GM18498 (cell line): ENCODE data around the gene IMPA2.

Experiments
- ATAC-seq: cut with Tn5 transposase; IDR thresholded peaks from one replicate; pipeline ENCODE4 v1.9.1; 2021; ENCODE audit warnings: mild to moderate bottlenecking, moderate library complexity; ENCODE audit not compliant: unreplicated experiment

IMPA2 gene

DNA sequence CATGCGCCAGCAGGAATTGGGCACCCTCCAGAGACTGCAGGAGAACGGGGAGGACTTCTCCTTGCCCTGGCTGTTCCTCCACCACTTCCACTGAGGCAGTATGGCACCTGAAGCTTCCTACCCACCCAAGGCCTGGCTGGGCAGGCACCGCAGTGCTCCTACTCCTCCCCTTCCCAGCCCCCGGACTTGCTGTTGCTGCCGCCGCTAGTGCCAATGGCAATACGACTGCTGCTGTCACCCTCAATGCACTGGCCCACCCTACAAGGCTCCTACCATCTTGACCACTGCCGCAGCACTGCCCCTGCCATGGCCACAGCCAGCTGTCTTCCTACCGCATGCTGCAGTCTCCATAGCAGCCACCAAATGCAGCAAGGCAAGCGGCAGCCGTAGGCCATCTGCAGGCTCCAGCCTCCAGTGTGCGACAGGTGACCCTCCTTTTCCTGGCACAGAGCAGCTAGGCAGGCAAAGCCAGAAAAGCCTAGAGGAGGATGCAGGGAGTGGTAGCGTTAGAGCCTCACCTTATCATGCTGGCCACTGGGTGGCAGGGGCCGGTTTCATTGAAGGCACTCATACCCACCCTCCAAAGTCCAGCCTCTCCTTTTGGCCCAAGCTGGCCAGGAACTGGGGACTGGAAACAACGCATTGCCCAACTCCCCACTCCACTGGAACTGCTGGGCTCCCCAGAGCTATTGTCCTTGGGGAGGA, 64.9 kb downstream of the IMPA2 start:
- ATAC-seq, result no peak

- ATAC-seq, result no peak
These were observed 65.5 kb downstream of the IMPA2 start for GRCh38 chr18:12046751-12047335.

DNA sequence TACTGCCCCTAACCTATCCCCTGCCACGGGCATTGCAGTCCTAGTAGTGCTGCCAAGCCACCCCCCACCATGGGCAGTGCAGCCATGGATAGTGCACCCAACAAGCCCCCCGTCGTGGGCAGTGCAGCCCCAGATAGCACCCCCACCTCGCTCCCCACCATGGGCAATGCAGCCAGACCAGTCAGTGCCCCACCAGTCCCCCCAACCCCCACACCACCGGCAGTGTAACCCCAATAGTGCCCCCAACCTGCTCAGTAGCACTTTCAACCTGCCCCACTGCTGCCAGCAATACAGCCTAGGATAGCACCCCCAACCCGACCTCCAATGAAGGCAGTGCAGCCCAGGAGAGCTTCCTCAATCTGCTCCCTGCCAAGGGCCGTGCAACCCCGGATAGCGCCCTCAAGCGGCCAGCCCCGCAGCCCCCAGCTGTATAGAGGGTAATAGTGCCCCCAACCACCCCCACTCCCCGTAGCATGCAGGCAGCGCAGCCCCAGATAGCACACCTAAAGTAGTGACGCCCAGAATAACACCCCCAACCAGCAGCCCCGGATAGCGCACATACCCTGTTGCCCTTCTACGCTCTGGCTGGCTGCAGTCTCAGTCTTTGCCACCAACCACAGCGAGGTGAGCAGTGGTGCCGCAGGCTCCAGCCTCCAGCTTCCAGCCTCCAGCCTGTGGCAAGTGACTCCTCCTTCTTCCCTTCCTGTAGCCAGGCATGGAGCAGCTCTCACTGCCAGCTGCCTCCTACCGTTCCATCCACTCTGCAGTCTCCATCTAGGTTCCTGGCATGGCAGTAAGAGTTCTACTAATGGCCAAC, 66.9 kb downstream of the IMPA2 start:
- no peak for ATAC-seq

- no peak for ATAC-seq
These were observed 67.5 kb downstream of the IMPA2 start for GRCh38 chr18:12048827-12049175.

DNA sequence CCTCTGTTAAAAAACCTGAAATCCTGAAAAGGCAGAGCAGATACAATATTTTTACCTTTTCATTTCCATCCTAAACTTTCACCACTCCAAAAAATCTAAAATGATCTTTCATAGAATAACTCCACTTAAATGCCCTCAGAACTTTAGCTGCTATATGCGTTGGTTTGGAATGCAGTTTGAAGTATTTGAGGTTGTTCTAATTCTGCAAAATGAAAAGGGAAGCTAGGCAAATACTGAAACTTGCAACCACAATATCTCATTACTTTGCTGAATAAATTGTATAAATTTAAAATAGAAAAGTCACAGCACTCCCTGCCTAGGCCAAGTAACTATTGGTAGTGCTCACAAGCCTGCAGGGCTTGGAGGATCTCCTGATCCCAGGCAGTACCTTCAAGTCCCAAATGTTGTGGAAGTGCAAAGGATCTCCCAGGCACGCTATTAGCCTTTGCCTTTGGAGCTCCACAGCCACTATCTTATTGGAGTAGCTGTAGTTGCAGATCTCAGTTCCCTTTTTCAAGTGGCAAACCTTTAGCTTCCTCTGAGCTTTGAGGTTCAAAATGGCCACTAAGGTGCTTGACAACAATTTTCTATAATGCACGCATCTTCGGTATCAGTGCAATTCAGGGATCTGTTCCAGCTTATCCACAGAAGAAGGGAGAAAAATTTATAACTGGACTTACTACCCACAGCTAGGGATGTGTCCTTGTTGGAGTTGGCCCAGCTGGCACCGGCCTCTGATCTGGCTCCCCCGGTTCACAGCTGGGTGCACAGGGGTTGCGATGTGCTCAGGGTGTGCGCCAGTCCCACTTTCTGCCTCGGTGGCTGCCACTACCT, 68.9 kb downstream of the IMPA2 start:
- peak; percentile 90 for ATAC-seq

- no peak for ATAC-seq
These were observed 71.6 kb downstream of the IMPA2 start for GRCh38 chr18:12052866-12053265.

- ATAC-seq, result no peak
These were observed 72.0 kb downstream of the IMPA2 start for GRCh38 chr18:12053289-12053688.

- ATAC-seq, result no peak
These were observed 75.0 kb downstream of the IMPA2 start for GRCh38 chr18:12056034-12056883.

GRCh38 chr18:12056884-12057402, 75.6 kb downstream of the IMPA2 start:
- ATAC-seq, result no peak

DNA sequence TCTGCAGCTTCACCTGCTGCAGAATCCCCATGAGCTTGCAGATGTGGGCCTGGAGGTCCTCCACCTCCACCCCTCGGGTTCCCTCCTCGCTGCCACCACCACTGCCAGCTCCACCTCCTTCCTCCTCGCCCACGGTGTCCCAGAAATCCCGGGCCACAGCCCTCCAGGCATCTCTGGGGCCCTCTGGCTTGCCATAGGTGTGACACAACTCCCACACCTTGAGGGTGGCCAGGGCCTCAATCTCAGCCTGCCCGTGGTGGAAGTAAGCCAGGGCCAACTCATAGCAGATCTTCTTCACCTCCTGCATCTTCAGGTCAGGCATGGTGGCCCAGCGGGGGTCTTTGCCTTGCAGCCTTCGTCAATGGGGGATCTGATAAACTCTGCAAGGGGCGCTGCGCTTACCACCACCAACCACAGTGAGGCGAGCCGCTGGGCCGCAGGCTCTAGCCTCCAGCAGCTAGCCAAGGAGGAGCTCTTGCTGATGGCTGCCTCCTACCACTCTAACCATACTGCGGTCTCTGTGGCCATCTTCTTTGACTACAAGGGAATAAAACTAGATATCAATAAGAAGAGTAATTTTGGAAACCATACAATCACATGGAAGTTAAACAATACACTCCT, 76.2 kb downstream of the IMPA2 start:
- ATAC-seq, result no peak

DNA sequence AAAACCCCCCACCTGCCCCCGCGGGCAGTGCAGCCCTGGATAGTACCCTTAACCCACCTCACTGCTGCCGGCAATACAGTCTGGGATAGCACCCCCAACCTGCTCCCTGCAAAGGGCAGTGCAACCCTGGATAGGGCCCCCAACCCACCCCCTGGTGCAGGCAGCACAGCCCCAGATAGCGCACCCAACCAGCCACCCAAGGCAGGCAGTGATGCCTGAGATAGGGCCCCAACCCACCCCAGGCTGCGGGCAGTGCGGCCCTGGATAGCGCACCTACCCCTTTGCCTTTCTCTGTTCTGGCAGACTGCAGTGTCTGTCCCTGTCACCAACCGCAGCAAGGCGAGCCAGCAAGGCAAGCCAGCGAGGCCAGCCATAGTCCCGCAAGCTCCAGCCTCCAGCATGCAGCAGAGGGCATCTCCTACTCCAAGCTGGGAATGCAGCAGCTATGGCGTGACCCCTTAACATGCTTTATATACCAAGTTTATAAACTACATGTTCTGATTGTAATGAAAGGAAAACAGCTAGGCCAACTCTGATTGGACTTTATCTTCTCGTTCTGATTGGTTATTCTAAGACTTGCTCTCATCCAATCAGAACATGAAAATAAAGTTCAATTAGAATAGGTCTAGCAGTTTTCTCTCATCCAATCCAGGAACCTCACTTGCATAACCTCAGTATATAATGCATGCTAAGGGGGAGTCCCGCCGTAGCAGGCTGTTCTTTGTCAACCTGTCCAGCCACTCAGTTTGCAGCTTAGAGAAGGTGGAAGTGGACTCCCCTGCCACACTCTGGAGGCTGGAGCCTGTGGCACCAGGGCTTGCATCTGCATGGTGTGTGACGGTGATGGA, 78.3 kb downstream of the IMPA2 start:
- ATAC-seq, result no peak

DNA sequence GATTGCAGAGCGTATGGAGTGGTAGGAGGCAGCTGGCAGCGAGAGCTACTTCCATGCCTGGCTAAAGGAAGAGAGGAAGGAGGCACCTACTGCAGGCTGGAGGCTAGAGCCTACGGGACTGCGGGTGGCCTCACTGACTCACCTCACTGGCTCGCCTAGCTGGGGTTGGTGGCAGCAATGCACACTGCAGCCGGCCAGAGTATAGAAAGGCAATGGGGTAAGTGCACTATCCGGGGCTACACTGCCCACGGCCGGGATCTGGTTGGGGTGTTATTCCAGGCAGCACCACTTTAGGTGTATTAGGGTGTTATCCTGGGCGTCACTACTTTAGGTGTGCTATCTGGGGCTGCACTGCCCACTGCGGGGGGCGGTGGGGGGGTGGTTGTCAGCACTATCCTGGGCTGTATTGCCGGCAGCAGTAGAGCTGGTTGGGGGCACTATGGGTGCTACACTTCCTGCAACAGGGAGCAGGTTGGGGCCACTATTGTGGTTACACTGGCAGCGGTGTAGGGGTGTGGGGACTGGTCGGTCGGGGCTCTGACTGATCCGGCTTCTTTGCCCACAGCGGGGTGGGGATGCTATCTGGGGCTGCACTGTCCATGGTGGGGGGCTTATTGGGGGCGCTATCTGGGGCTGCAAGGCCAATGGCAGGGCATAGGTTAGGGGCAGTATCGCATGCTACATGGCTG, 79.0 kb downstream of the IMPA2 start:
- ATAC-seq, result no peak

GRCh38 chr18:12061685-12062084, 80.4 kb downstream of the IMPA2 start:
- no peak for ATAC-seq

GRCh38 chr18:12062974-12063373, 81.7 kb downstream of the IMPA2 start:
- no peak for ATAC-seq

GRCh38 chr18:12064086-12064763, 82.9 kb downstream of the IMPA2 start:
- ATAC-seq, result no peak

DNA sequence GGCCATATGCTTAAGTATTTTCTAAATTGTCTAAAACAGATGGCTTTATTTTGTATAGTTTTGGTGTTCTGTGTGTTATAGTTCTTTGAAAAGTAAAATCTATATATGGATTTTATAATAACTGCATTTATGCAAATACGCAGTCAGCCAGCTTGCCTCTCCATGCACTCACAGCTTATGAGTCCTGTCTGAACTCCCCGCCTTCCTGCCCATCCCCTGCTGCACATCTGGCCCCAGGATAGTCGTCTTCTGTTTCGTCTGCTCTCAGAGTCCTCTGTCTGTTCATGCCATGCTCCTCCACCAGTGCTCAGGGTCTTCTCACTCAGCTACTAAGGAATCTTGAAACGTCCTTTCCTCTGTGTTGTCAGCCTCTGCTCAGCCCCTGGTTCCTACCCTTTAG, 84.1 kb downstream of the IMPA2 start:
- ATAC-seq, result no peak

- no peak for ATAC-seq
These were observed 85.7 kb downstream of the IMPA2 start for GRCh38 chr18:12066910-12067511.
